Stimulated activated CD4-positive, alpha-beta T cell treated with anti-CD3 and anti-CD28 coated beads, Interleukin-15, amount 100 ng/mL, for 1 hour (primary cell): ENCODE measurements around the gene CSNK2A2.

Experiments used
- DNase-seq, 2 donors: peaks; one replicate each; pipeline ENCODE4 v3.0.0-alpha.2; 2020; ENCODE audit warnings: low read depth in 1 of 2, low spot score in 1 of 2

The CSNK2A2 gene

DNA sequence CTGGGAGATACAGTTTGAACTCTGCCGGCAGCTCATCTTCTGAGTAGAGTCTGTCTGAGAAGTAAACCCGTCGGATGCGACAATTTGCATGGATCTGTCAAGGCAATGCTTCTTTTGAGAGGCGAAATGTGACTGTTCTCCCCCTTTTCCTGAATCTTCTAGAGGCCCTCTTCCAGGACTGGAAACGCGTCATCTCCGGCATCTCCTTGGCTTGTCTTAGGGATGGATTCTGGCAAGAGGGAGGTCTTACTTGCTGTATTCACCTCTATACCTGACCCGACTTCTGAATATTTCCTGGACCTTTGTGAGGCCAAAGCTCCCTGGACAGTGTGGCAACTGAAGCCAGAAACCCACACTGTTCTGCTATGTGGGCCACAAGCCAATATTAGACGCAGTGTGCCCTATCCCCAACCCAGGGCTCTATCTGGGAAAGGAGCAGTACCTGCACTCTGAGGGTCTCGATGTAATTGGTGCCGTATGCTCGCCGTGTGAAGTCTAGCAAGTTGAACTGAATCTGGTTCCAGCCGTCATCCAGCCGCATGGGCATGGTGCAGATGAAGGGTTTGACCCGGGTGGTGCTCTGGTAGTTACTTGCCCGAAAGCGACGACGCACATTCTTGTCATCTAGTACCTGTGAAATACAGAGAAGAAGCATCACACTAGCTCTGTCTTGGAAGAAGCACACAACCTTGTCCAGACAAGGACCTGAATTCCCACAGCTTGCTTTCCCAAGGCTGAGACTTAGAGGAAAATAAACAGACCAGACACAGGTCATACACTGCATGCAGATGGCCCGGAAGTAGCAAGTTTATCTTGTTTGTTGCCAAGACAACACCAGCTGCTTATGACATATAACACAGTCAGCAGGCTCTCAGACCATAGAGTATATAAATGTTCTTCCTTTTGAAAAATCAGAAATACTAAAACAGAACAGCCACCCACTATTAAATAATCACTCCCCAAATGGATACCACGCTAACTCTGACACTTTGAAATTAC lies 82.8 kb downstream of the CSNK2A2 start:
- no peak for DNase-seq

DNA sequence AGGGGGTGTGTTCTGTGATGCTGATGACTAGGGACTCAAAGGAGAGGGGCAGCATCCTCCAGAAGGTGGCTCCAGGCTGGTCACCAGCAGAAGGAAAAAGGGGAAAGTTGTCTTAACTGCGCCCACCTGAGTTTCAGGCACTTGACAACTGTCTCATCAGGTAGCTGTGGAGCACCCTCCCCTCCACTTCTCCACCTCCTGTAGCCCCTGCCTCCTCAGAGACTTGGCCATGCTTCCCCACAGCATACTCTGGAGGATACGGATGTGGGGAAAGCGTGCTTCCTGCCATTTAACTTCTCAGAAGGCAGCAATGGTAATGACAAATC lies 86.6 kb downstream of the CSNK2A2 start:
- DNase-seq, result no peak

GRCh38 chr16:58110571-58111301 lies 87.2 kb downstream of the CSNK2A2 start:
- no peak for DNase-seq

DNA sequence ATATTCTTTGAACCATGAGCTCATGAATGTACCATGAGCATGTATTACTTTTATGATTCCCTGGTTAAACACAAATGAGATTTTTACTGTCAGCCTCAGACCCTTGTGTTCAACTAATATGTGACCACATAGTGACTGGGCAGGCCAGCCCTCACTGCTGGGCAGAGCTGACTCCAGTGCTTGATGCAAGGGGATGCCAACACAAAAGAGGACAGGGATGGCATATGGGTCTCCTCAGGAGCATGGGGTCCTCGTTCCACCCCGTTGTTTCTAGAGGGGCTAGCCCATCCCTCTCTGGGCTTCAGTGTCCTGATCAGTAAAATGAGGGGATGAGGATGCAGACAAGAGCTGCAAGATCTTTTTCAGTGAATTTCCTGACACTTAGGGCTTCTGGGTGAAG lies 88.0 kb downstream of the CSNK2A2 start:
- DNase-seq, result no peak

DNA sequence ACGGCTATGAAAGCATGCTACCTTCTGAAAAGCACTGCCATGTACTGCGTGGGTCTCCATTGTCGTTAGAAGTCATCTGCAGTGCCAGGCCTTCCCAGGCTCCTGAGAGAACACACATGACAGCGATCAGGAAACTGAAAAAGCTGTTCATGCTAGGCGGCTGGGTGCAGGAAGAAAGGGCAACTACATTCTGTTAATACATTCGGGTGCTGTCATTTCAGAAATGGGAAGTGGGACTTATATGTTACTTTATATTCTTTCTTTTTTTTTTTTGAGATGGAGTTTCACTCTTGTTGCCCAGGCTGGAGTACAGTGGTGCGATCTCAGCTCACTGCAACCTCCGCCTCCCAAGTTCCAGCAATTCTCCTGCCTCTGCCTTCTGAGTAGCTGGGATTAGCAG lies 88.6 kb downstream of the CSNK2A2 start:
- no peak for DNase-seq
